ENCODE results near the gene IFITM2. TPM values are rescaled to one million over a fixed set of nuclear protein-coding genes. Genes with fewer than 3 reads are reported as not detected.

The IFITM2 gene
- total and polyA plus RNA-seq, 2 experiments from 2014 or later: 104 to 1,025 TPM

DNA sequence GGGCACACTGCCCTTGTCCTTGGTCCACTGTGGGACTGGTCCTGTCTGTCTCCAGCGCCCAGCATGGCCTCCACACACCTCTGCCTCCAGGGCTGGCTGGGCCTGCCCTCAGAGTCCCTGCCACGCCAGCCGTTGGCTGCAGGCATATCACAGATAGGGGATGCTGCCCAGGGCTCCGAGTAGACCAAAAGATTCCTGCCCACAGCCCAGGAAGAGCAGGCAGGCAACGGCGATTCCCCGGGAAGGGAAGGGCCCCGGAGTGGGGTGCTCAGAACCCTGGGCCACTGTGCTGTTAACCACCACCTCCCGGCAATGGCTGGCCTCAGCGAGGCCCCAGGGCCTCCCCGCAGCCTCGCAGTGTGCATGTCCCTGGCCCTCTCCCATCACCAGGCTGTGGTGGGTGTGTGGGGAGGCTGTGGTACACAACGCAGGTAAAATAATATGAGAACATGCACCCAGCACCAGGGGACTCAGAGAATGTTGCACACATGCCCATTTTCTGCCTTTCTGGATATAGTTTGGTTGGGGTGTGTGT is 10.5 kb upstream of the IFITM2 start:
- H3K27ac ChIP-seq: no peak overlapping the region
- no peak overlapping the region for H3K9ac ChIP-seq
- no peak overlapping the region for H3K4me3 ChIP-seq
- no peaks in the 10 kb centered on the region for H4K20me1 ChIP-seq (ENCODE audit: insufficient read depth)
- no peaks in the 10 kb centered on the region for H3K9me2 ChIP-seq (ENCODE audit: insufficient read depth)
- DNase-seq: no peak
- 37 to 42% methylated on average over 12 to 13 of the region's 13 CpGs for WGBS, 2 experiments (ENCODE audit: low coverage in 1 of 2, low lambda C conversion rate in 2 of 2, missing lambda C conversion rate in 2 of 2)
- no peaks in the 10 kb centered on the region for H3K27me3 ChIP-seq (replicated peaks; ENCODE audit: insufficient read depth)
- H3K4me1 ChIP-seq (ENCODE audit: insufficient read depth): no peaks in the 10 kb centered on the region
- H3K79me2 ChIP-seq (ENCODE audit: insufficient read depth): no peaks in the 10 kb centered on the region
- H3K36me3 ChIP-seq (ENCODE audit: low read depth): no peaks in the 10 kb centered on the region
- no peak overlapping the region for H2AFZ ChIP-seq
- in situ Hi-C loops (cut with MboI): no loop called here
- H3K9me3 ChIP-seq (ENCODE audit: low read depth): no peaks in the 10 kb centered on the region
- H3F3A ChIP-seq (ENCODE audit: insufficient read depth): no peaks in the 10 kb centered on the region
- no peak for TF ChIP-seq EZH2 (IDR thresholded peaks at IDR 0.05; ENCODE audit: insufficient read depth, poor library complexity, severe bottlenecking)
- no peak for TF ChIP-seq EZH2phosphoT487 (IDR thresholded peaks at IDR 0.05; ENCODE audit: insufficient read depth, low read depth)
- H3K4me2 ChIP-seq (ENCODE audit: unreplicated experiment): no peak overlapping the region

DNA sequence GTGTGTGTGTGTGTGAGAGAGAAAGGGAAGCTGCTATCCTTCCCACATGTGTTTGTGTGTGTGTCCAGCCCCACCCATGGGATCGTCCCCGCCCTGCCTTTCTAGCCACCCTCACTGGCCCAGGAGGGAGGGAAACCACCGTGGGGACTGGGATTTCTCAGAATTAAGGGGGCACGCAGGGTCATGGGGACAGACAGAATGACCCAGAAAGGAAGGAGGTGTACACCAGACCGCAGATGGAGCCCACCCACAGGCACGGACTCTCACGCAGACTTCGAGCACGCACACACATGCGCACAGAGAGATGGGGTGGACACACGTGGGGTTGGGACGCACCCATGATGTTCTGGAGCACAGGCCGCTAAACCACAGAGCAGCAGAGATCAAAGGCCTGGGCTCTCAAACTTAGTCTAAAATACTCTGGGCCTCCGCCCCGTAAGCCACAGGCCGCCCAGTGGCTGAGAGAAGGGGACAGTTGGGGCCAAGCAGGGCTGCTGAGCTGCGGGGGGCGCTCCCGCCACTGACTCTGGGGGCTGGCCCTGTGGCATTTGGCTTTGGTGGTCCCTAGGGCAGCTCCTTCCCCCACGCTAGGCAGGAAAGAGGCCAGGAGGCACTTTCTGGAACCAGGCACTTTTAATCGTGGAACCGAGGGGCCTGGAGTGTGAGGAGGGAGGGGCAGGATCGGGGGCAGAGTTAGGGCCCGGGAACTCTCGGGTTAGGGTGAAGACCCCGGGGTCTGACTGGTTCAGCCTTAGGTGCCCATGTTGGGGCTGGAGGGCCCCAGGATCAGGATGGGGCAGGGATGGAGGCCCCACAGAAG is 9.8 kb upstream of the IFITM2 start:
- H3K4me2 ChIP-seq (ENCODE audit: unreplicated experiment): no peak overlapping the region
- H3K4me1 ChIP-seq (ENCODE audit: insufficient read depth): no peaks in the 10 kb centered on the region
- H3F3A ChIP-seq (ENCODE audit: insufficient read depth): no peaks in the 10 kb centered on the region
- no peaks in the 10 kb centered on the region for H3K9me2 ChIP-seq (ENCODE audit: insufficient read depth)
- in situ Hi-C loops (cut with MboI): no loop called here
- no peaks in the 10 kb centered on the region for H3K9me3 ChIP-seq (ENCODE audit: low read depth)
- no peak overlapping the region for H3K9ac ChIP-seq
- WGBS, 2 experiments (ENCODE audit: low coverage in 1 of 2, low lambda C conversion rate in 2 of 2, missing lambda C conversion rate in 2 of 2): 23% methylated on average over 23 to 26 of the region's 26 CpGs
- H3K4me3 ChIP-seq: no peak overlapping the region
- H2AFZ ChIP-seq: no peak overlapping the region
- H3K27me3 ChIP-seq (replicated peaks; ENCODE audit: insufficient read depth): no peaks in the 10 kb centered on the region
- TF ChIP-seq EZH2 (IDR thresholded peaks at IDR 0.05; ENCODE audit: insufficient read depth, poor library complexity, severe bottlenecking) (no peak), EZH2phosphoT487 (IDR thresholded peaks at IDR 0.05; ENCODE audit: insufficient read depth, low read depth) (no peak)
- no peak overlapping the region for H3K27ac ChIP-seq
- H4K20me1 ChIP-seq (ENCODE audit: insufficient read depth): no peaks in the 10 kb centered on the region
- H3K79me2 ChIP-seq (ENCODE audit: insufficient read depth): no peaks in the 10 kb centered on the region
- DNase-seq: peak; percentile 48
- no peaks in the 10 kb centered on the region for H3K36me3 ChIP-seq (ENCODE audit: low read depth)

DNA sequence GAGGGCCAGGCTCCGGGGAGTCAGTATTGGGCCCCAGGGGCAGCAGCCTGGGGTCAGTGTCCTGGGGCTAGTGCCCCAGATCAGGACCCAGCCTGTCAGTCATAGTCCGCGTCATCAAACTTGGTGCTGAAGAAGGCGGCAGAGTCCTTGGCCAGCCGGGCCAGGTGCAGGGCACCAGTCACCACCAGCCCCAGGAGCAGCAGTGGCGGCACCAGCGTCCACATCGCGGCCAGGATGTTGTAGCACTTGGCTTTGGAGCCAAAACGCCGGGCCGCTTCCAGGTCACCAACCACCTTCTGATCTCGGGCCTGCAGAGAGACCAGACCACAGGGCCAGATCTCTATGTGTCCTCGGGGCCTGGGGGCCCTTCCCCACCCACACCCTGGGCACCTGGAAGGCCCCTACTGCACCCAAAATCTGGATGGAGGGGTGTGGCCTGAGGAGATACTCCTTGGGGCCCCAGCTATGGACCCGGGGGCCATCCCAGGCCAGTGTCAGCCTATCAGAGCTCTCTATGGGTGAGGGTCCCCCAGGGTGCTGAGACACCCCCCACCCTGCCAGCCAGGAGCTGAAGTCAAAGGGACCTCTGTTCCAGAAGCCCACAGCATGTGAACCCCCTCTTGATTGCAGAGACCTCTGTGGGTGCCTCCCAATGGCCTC is 9.1 kb upstream of the IFITM2 start:
- no peak overlapping the region for H3K9ac ChIP-seq
- H3K4me2 ChIP-seq (ENCODE audit: unreplicated experiment): no peak overlapping the region
- H3K36me3 ChIP-seq (ENCODE audit: low read depth): no peaks in the 10 kb centered on the region
- DNase-seq: no peak
- no peaks in the 10 kb centered on the region for H3K4me1 ChIP-seq (ENCODE audit: insufficient read depth)
- in situ Hi-C loops (cut with MboI): no loop called here
- H3K79me2 ChIP-seq (ENCODE audit: insufficient read depth): no peaks in the 10 kb centered on the region
- H2AFZ ChIP-seq: no peak overlapping the region
- H3K27ac ChIP-seq: no peak overlapping the region
- no peaks in the 10 kb centered on the region for H3F3A ChIP-seq (ENCODE audit: insufficient read depth)
- 72 to 73% methylated on average over 13 to 14 of the region's 15 CpGs for WGBS, 2 experiments (ENCODE audit: low coverage in 1 of 2, low lambda C conversion rate in 2 of 2, missing lambda C conversion rate in 2 of 2)
- no peaks in the 10 kb centered on the region for H3K9me3 ChIP-seq (ENCODE audit: low read depth)
- no peak for TF ChIP-seq EZH2phosphoT487 (IDR thresholded peaks at IDR 0.05; ENCODE audit: insufficient read depth, low read depth)
- TF ChIP-seq EZH2 (IDR thresholded peaks at IDR 0.05; ENCODE audit: insufficient read depth, poor library complexity, severe bottlenecking): no peak
- no peak overlapping the region for H3K4me3 ChIP-seq
- no peaks in the 10 kb centered on the region for H4K20me1 ChIP-seq (ENCODE audit: insufficient read depth)
- no peaks in the 10 kb centered on the region for H3K9me2 ChIP-seq (ENCODE audit: insufficient read depth)
- H3K27me3 ChIP-seq (replicated peaks; ENCODE audit: insufficient read depth): no peaks in the 10 kb centered on the region

DNA sequence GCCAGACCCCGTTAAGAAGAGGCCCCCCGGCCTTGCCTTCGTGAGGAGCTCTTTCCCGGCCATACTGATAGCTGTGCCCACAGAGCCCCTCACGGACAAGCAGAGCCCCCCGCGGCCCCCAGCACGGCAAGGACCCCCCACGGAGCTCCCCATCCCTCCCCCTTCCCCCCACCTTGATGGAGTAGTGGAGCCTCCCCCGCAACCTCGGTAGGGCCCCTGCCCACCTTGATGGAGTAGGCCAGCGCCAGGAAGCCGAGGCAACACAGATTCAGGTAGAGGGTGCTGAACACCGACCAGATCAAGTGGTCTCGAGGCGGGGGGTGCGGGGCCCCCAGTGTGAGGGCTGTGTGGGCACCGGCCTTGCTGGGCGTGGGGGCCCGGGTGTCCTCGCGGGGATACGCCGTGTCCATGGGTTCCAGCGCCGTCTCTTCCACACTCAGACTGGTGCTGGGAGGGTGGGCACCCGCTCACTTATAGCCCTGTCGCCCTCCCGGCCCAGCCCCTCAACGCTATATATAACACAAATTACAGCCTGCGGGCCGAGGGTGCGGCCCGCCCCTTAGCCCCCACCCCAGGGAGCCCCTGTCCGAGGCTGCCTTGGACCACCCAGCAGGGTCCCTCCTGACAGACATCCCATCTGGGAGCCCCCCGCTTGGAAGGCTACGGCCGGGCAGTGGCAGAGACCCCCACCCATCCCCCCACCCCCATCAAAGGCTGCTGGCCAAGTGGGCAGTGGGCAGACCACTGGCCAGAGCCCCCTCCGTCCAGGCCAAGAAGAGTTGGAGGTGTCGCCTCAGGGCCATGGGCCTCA is 8.3 kb upstream of the IFITM2 start, which contains the start of gene IFITM5:
IFITM5 (minus strand) TSS at position 446 of the 811 bp plus-strand sequence; CDS start at position 410, 36 bp downstream.
- in situ Hi-C loops (cut with MboI): no loop called here
- DNase-seq: no peak
- Histone ChIP-seq H3K4me2 (ENCODE audit: unreplicated experiment) (no peak within 1 kb of the TSS), H3K9me3 (ENCODE audit: low read depth) (no peaks in the 10 kb centered on the region), H4K20me1 (ENCODE audit: insufficient read depth) (no peaks in the 10 kb centered on the region), H3K27me3 (replicated peaks; ENCODE audit: insufficient read depth) (no peaks in the 10 kb centered on the region), H3K36me3 (ENCODE audit: low read depth) (no peaks in the 10 kb centered on the region), H3K4me3 (no peak within 1 kb of the TSS), H3K27ac (no peak within 1 kb of the TSS), H3K79me2 (ENCODE audit: insufficient read depth) (no peaks in the 10 kb centered on the region), H3K9ac (no peak within 1 kb of the TSS), H2AFZ (no peak within 1 kb of the TSS), H3K9me2 (ENCODE audit: insufficient read depth) (no peaks in the 10 kb centered on the region), H3F3A (ENCODE audit: insufficient read depth) (no peaks in the 10 kb centered on the region), H3K4me1 (ENCODE audit: insufficient read depth) (no peaks in the 10 kb centered on the region)
- no peak for TF ChIP-seq EZH2 (IDR thresholded peaks at IDR 0.05; ENCODE audit: insufficient read depth, poor library complexity, severe bottlenecking)
- TF ChIP-seq EZH2phosphoT487 (IDR thresholded peaks at IDR 0.05; ENCODE audit: insufficient read depth, low read depth): no peak
- 53 to 55% methylated on average over 21 to 32 of the region's 40 CpGs for WGBS, 2 experiments (ENCODE audit: low coverage in 1 of 2, low lambda C conversion rate in 2 of 2, missing lambda C conversion rate in 2 of 2)

Measured in GM23248 (cell line).